ENCODE data around the gene JPT2.

- no peak for TF ChIP-seq CTCF (conservative IDR thresholded peaks at IDR 0.05 in 1 of 2, IDR thresholded peaks at IDR 0.05 in 1 of 2; ENCODE audit: low read depth in 1 of 2, low read length in 2 of 2)
- no peak for TF ChIP-seq EZH2 (IDR thresholded peaks at IDR 0.05; ENCODE audit: low read length, missing control alignments)
These were observed 20.6 kb downstream of the JPT2 start for GRCh38 chr16:1698680-1699079.
